Endodermal cell (in vitro differentiated cells): Measurements from ENCODE around the gene BIRC5. TPM values are rescaled to one million over a fixed set of nuclear protein-coding genes. Genes with fewer than 3 reads are reported as not detected.
A peak's percentile ranks its signal among the peaks of the same experiment; 100 is the strongest.

Source experiments
- DNase-seq: peaks from one replicate; pipeline ENCODE4 v3.0.0-alpha.2; 2017
- H3K27ac ChIP-seq: 2 replicates; pipeline ENCODE4 v1.5.1; 2013; ENCODE audit warnings: mild to moderate bottlenecking, low read depth, low read length, moderate library complexity
- H3K27me3 ChIP-seq: 2 replicates; pipeline ENCODE4 v1.6.1; 2013; ENCODE audit warnings: mild to moderate bottlenecking, low read length, moderate library complexity; ENCODE audit not compliant: insufficient read depth, control insufficient read depth, poor library complexity, severe bottlenecking
- H3K36me3 ChIP-seq: 2 replicates; pipeline ENCODE4 v1.7.0; 2013; ENCODE audit warnings: mild to moderate bottlenecking, low read length, moderate library complexity; ENCODE audit not compliant: control insufficient read depth, insufficient read depth
- H3K4me1 ChIP-seq: one replicate; pipeline ENCODE4 v1.7.0; 2013; ENCODE audit warnings: low read length; ENCODE audit not compliant: control insufficient read depth, insufficient read depth
- H3K4me3 ChIP-seq: 2 replicates; pipeline ENCODE4 v1.5.1; 2013; ENCODE audit warnings: mild to moderate bottlenecking, low read length, moderate library complexity
- H3K9ac ChIP-seq: 2 replicates; pipeline ENCODE4 v1.6.1; 2013; ENCODE audit warnings: mild to moderate bottlenecking, low read length, moderate library complexity; ENCODE audit not compliant: poor library complexity, severe bottlenecking; ENCODE audit errors: extremely low read depth
- H3K9me3 ChIP-seq: 2 replicates; pipeline ENCODE4 v1.6.1; 2013; ENCODE audit warnings: mild to moderate bottlenecking, low read length, moderate library complexity; ENCODE audit not compliant: control insufficient read depth
- H3K27ac Mint-ChIP-seq: 2 replicates; pipeline ENCODE4 v1.8.0; 2020; ENCODE audit warnings: mixed read lengths
- H3K27me3 Mint-ChIP-seq: 2 replicates; pipeline ENCODE4 v1.8.0; 2021; ENCODE audit warnings: mild to moderate bottlenecking, mixed read lengths; ENCODE audit not compliant: insufficient read depth
- H3K36me3 Mint-ChIP-seq: 2 replicates; pipeline ENCODE4 v1.8.0; 2020; ENCODE audit warnings: low read depth, mixed read lengths
- H3K4me1 Mint-ChIP-seq: 2 replicates; pipeline ENCODE4 v1.8.0; 2020; ENCODE audit warnings: mixed read lengths
- H3K4me3 Mint-ChIP-seq: 2 replicates; pipeline ENCODE4 v1.8.0; 2020; ENCODE audit warnings: mild to moderate bottlenecking, moderate library complexity, mixed read lengths
- H3K9me3 Mint-ChIP-seq: 2 replicates; pipeline ENCODE4 v1.8.0; 2020; ENCODE audit warnings: mild to moderate bottlenecking, mixed read lengths
- CTCF ChIP-seq: fragments of 200-600 bp; sonication (generic); conservative IDR thresholded peaks from 2 replicates; pipeline ENCODE4 v1.5.0; 2021; ENCODE audit warnings: antibody characterized with exemption, mild to moderate bottlenecking
- WGBS, 2 experiments: methylation state at CpG; one replicate each; pipeline versions ENCODE4 v1.1.5 to v1.1.7; 2013; ENCODE audit warnings: missing lambda C conversion rate in 2 of 2, mixed read lengths in 1 of 2; ENCODE audit not compliant: insufficient coverage in 1 of 2, insufficient read length in 1 of 2; 5-methylcytosine and 5-hydroxymethylcytosine counted together
- total RNA-seq, 2 donors: library from RNA; stranded (reverse); fragmentation: NEBNext Ultra II Directional in 1 of 2; extraction: Animal tissue kit (Norgen Biotek cat#: 25700) in 1 of 2; gene quantifications; 2 replicates in 1 of 2; 3 replicates in 1 of 2; pipeline ENCODE4 v1.2.1, GENCODE V29; 2021

Gene BIRC5
- total RNA-seq, 2 donors from 2014 or later, result 59.7 to 89.6 TPM

GRCh38 chr17:78248051-78248914 lies 34.2 kb downstream of the BIRC5 start:
- Mint-ChIP-seq H3K4me3 (no peak overlapping the region), H3K4me1 (peaks cover 29% of the 10 kb centered on the region), H3K9me3 (peaks cover 19% of the 10 kb centered on the region), H3K27ac (peak overlapping the region; percentile 64), H3K36me3 (peaks cover 4% of the 10 kb centered on the region), H3K27me3 (no peaks in the 10 kb centered on the region)
- Histone ChIP-seq H3K4me3 (no peak overlapping the region), H3K36me3 (no peaks in the 10 kb centered on the region), H3K9ac (no peak overlapping the region), H3K4me1 (peaks cover 18% of the 10 kb centered on the region), H3K27me3 (no peaks in the 10 kb centered on the region), H3K27ac (no peak overlapping the region), H3K9me3 (peaks cover 8% of the 10 kb centered on the region)
- 94 to 95% methylated on average over 26 to 30 of the region's 30 CpGs for WGBS, 2 experiments
- no peak for TF ChIP-seq CTCF
- DNase-seq, result no peak

GRCh38 chr17:78249074-78249817 lies 35.2 kb downstream of the BIRC5 start:
- H3K9ac ChIP-seq, result no peak overlapping the region
- no peaks in the 10 kb centered on the region for H3K36me3 ChIP-seq
- peak overlapping the region; percentile 73 for H3K4me3 ChIP-seq
- 89 to 95% methylated on average over 11 to 16 of the region's 16 CpGs for WGBS, 2 experiments
- DNase-seq, result no peak
- H3K27ac Mint-ChIP-seq, result peak overlapping the region; percentile 61
- H3K27ac ChIP-seq, result no peak overlapping the region
- peak overlapping the region; percentile 34 for H3K4me3 Mint-ChIP-seq
- H3K4me1 Mint-ChIP-seq, result peaks cover 29% of the 10 kb centered on the region
- H3K36me3 Mint-ChIP-seq, result peaks cover 4% of the 10 kb centered on the region
- H3K4me1 ChIP-seq, result peaks cover 21% of the 10 kb centered on the region
- TF ChIP-seq CTCF, result no peak
- H3K27me3 ChIP-seq, result no peaks in the 10 kb centered on the region
- H3K9me3 Mint-ChIP-seq, result peaks cover 18% of the 10 kb centered on the region
- H3K27me3 Mint-ChIP-seq, result no peaks in the 10 kb centered on the region
- peaks cover 8% of the 10 kb centered on the region for H3K9me3 ChIP-seq

- Mint-ChIP-seq H3K4me1 (peaks cover 30% of the 10 kb centered on the region), H3K4me3 (peak overlapping the region; percentile 34), H3K9me3 (peaks cover 16% of the 10 kb centered on the region), H3K27me3 (no peaks in the 10 kb centered on the region), H3K36me3 (peaks cover 4% of the 10 kb centered on the region), H3K27ac (peak overlapping the region; percentile 61)
- no peaks in the 10 kb centered on the region for H3K27me3 ChIP-seq
- DNase-seq, result no peak
- H3K9ac ChIP-seq, result no peak overlapping the region
- H3K4me1 ChIP-seq, result peaks cover 23% of the 10 kb centered on the region
- 88 to 92% methylated on average over 19 to 20 of the region's 20 CpGs for WGBS, 2 experiments
- H3K27ac ChIP-seq, result no peak overlapping the region
- H3K4me3 ChIP-seq, result peak overlapping the region; percentile 73
- H3K36me3 ChIP-seq, result no peaks in the 10 kb centered on the region
- TF ChIP-seq CTCF, result no peak
- H3K9me3 ChIP-seq, result peaks cover 7% of the 10 kb centered on the region
Measured at GRCh38 chr17:78249818-78250806, 36.1 kb downstream of the BIRC5 start.
